Gastrocnemius medialis (tissue), 4 donors: ENCODE data around the gene RASIP1.

Experiments
- CTCF ChIP-seq, 5 experiments: fragments of 450-650 bp in 3 of 5; fragments of 200-600 bp in 2 of 5; sonication (generic) in 2 of 5; IDR thresholded peaks in 4 of 5; conservative IDR thresholded peaks in 1 of 5; 1 replicate in 4 of 5; 2 replicates in 1 of 5; pipeline ENCODE4 v1.5.1; 2016 to 2019; ENCODE audit warnings: antibody characterized with exemption in 5 of 5, mild to moderate bottlenecking in 3 of 5, moderate library complexity in 3 of 5
- POLR2A ChIP-seq, 2 donors: fragments of 450-650 bp; IDR thresholded peaks; one replicate each; pipeline ENCODE4 v1.6.1; 2017; ENCODE audit warnings: antibody characterized with exemption in 2 of 2, mild to moderate bottlenecking in 2 of 2, moderate library complexity in 2 of 2

- TF ChIP-seq POLR2A (IDR thresholded peaks at IDR 0.05) (no peak), CTCF (IDR thresholded peaks at IDR 0.05 in 4 of 5, conservative IDR thresholded peaks at IDR 0.05 in 1 of 5) (no peak)
Measured at GRCh38 chr19:48680436-48681126, 59.8 kb downstream of the RASIP1 start.
